Endothelial cell of umbilical vein (primary cell): Measurements from ENCODE around the gene PLSCR1. TPM values are rescaled to one million over a fixed set of nuclear protein-coding genes. Genes with fewer than 3 reads are reported as not detected.

ENCODE experiments used
- BruUV-seq: library from RNA; stranded (reverse); fragments of 400-500 nt; replicated peaks from 2 replicates; lab custom pipeline; 2021; lab: Mats Ljungman, UMichigan
- CTCF ChIA-PET: fragments of 300-600, 350-600 bp; sonication (Branson Sonifier 250); formaldehyde crosslinking; loops from one replicate; lab custom pipeline; 2021; ENCODE audit warnings: antibody characterized with exemption, inconsistent platforms; lab: Charles Lee
- POLR2A ChIA-PET: fragments of 300-600, 350-600 bp; sonication (Branson Sonifier 250); formaldehyde crosslinking; loops from one replicate; lab custom pipeline; 2021; ENCODE audit warnings: antibody characterized with exemption, inconsistent platforms; lab: Charles Lee
- DNase-seq: peaks from one replicate; pipeline ENCODE4 v3.0.0-alpha.2; 2011; ENCODE audit warnings: low read depth, low spot score
- FAIRE-seq: peaks from 2 replicates; lab custom pipeline; 2011; peaks lifted over from hg19 to GRCh38; lab: Jason Lieb, UNC
- H2AFZ ChIP-seq: 2 replicates; pipeline ENCODE4 v1.6.0; 2012; ENCODE audit warnings: low read depth, low read length, control low read depth, inconsistent platforms
- H3K27ac ChIP-seq: 2 replicates; pipeline ENCODE4 v1.5.1; 2011; ENCODE audit warnings: low read depth, mild to moderate bottlenecking, control low read depth, low read length, moderate library complexity; ENCODE audit not compliant: insufficient read depth
- H3K27me3 ChIP-seq, 2 experiments: 2 replicates each; pipeline versions ENCODE4 v1.6.0 to v1.6.1; 2011; ENCODE audit warnings: low read length in 2 of 2, mixed read lengths in 1 of 2; ENCODE audit not compliant: control insufficient read depth in 2 of 2, insufficient read depth in 2 of 2
- H3K36me3 ChIP-seq, 2 experiments: 2 replicates in 1 of 2; 3 replicates in 1 of 2; pipeline ENCODE4 v1.5.1; 2011; ENCODE audit warnings: low read length in 2 of 2, mild to moderate bottlenecking in 1 of 2, moderate library complexity in 1 of 2; ENCODE audit not compliant: control insufficient read depth in 2 of 2, insufficient read depth in 2 of 2; ENCODE audit errors: extremely low read depth in 1 of 2
- H3K4me1 ChIP-seq: 3 replicates; pipeline ENCODE4 v1.5.1; 2011; ENCODE audit warnings: mild to moderate bottlenecking, low read length; ENCODE audit not compliant: control insufficient read depth, insufficient read depth; ENCODE audit errors: extremely low read depth
- H3K4me2 ChIP-seq: 2 replicates; pipeline ENCODE4 v1.6.1; 2011; ENCODE audit warnings: low read length, control low read depth, mixed read lengths; ENCODE audit not compliant: insufficient read depth
- H3K4me3 ChIP-seq, 3 experiments: fragments of 200-600 bp in 1 of 3; sonication (generic), shearing (Covaris generic) in 1 of 3; replicated peaks in 1 of 3; 2 replicates each; pipeline ENCODE4 v1.5.1; 2011 to 2016; ENCODE audit warnings: control low read depth in 3 of 3, low read length in 3 of 3, mild to moderate bottlenecking in 2 of 3, inconsistent platforms in 1 of 3, low read depth in 1 of 3, moderate library complexity in 1 of 3; ENCODE audit not compliant: insufficient read depth in 1 of 3
- H3K79me2 ChIP-seq: 2 replicates; pipeline ENCODE4 v1.6.0; 2012; ENCODE audit warnings: low read length, inconsistent platforms; ENCODE audit not compliant: control insufficient read depth, insufficient read depth
- H3K9ac ChIP-seq: replicated peaks from 2 replicates; pipeline ENCODE3; 2011; ENCODE audit warnings: low read length, control low read depth; ENCODE audit not compliant: insufficient read depth; ENCODE audit errors: extremely low read depth
- H3K9me1 ChIP-seq: replicated peaks from 3 replicates; pipeline ENCODE4 v1.6.0; 2011; ENCODE audit warnings: mild to moderate bottlenecking, low read length; ENCODE audit not compliant: control insufficient read depth, insufficient read depth; ENCODE audit errors: extremely low read depth
- H3K9me3 ChIP-seq: replicated peaks from 2 replicates; pipeline ENCODE4 v1.5.1; 2012; ENCODE audit warnings: low read length, inconsistent platforms; ENCODE audit not compliant: control insufficient read depth, insufficient read depth
- H4K20me1 ChIP-seq: replicated peaks from 2 replicates; pipeline ENCODE3; 2011; ENCODE audit warnings: mild to moderate bottlenecking, low read length; ENCODE audit not compliant: control insufficient read depth, insufficient read depth; ENCODE audit errors: extremely low read depth
- EZH2 ChIP-seq: IDR thresholded peaks from 2 replicates; pipeline ENCODE4 v1.6.1; 2012; ENCODE audit warnings: borderline replicate concordance, low read depth, mild to moderate bottlenecking, moderate library complexity, low read length, inconsistent platforms; ENCODE audit not compliant: severe bottlenecking
- FOS ChIP-seq: IDR thresholded peaks from 2 replicates; pipeline ENCODE4 v1.6.1; 2011; ENCODE audit warnings: mild to moderate bottlenecking, low read length, moderate library complexity, borderline replicate concordance; ENCODE audit not compliant: insufficient read depth
- GATA2 ChIP-seq: IDR thresholded peaks from 2 replicates; pipeline ENCODE4 v1.7.0; 2011; ENCODE audit warnings: low read depth, mild to moderate bottlenecking, moderate library complexity, mixed read lengths, low read length; ENCODE audit not compliant: insufficient read length, insufficient read depth
- JUN ChIP-seq: IDR thresholded peaks from 2 replicates; pipeline ENCODE4 v1.6.1; 2011; ENCODE audit warnings: borderline replicate concordance, low read depth; ENCODE audit not compliant: insufficient read length, insufficient read depth
- MYC ChIP-seq: IDR thresholded peaks from one replicate; pipeline ENCODE4 v1.6.1; 2011; ENCODE audit warnings: mild to moderate bottlenecking, low read depth, low read length
- POLR2A ChIP-seq: IDR thresholded peaks from 2 replicates; pipeline ENCODE4 v1.6.1; 2012; ENCODE audit warnings: low read depth, mild to moderate bottlenecking, control low read depth, low read length
- POLR2AphosphoS5 ChIP-seq: IDR thresholded peaks from 2 replicates; pipeline ENCODE4 v1.6.1; 2012; ENCODE audit warnings: low read depth, mild to moderate bottlenecking, control low read depth, low read length, moderate library complexity; ENCODE audit not compliant: insufficient read depth
- dilution Hi-C: fragments of 300-500 bp; cut with MboI; formaldehyde crosslinking; loops from one replicate; pipeline ENCODE4 v1.15.0; 2019; ENCODE audit warnings: low sequenced_read_pairs; ENCODE audit not compliant: extremely low pct_ligation_motif_present
- intact Hi-C: fragments of 100-400 bp; cut with micrococcal nuclease; formaldehyde crosslinking; loops from one replicate; pipeline ENCODE4 v1.10.0; 2022
- polyA plus RNA-seq, 4 experiments: library from polyadenylated mRNA; depleted of rRNA in 3 of 4; stranded (reverse) in 3 of 4; unstranded in 1 of 4; fragments of >200 nt; gene quantifications; 2 replicates each; pipeline versions ENCODE4 v1.2.1 to v1.2.3, GENCODE V29; 2011 to 2012; ENCODE audit warnings: missing spikeins in 1 of 4
- total RNA-seq: library from RNA; stranded (reverse); gene quantifications from 2 replicates; pipeline ENCODE4 v1.2.3, GENCODE V29; 2021
- TF ChIP-seq, protein P1 (sequence below): IDR thresholded peaks from 2 replicates; pipeline ENCODE4 v1.6.1; 2011; ENCODE audit not compliant: insufficient read depth, insufficient read length
- TF ChIP-seq, protein P2 (sequence below), 2 donors: IDR thresholded peaks; 1 replicate in 1 of 2; 2 replicates in 1 of 2; pipeline ENCODE4 v1.5.1; 2011; ENCODE audit warnings: low read length in 2 of 2, mild to moderate bottlenecking in 2 of 2, moderate library complexity in 2 of 2, control low read depth in 1 of 2, inconsistent platforms in 1 of 2, low read depth in 1 of 2; ENCODE audit not compliant: insufficient read depth in 1 of 2; ENCODE audit errors: extremely low read depth in 1 of 2

The PLSCR1 gene
- total and polyA plus RNA-seq, 2 donors (not counting 3 experiments of a cell fraction or from before 2014, with no cell fraction given): 53.2 to 78.7 TPM

DNA sequence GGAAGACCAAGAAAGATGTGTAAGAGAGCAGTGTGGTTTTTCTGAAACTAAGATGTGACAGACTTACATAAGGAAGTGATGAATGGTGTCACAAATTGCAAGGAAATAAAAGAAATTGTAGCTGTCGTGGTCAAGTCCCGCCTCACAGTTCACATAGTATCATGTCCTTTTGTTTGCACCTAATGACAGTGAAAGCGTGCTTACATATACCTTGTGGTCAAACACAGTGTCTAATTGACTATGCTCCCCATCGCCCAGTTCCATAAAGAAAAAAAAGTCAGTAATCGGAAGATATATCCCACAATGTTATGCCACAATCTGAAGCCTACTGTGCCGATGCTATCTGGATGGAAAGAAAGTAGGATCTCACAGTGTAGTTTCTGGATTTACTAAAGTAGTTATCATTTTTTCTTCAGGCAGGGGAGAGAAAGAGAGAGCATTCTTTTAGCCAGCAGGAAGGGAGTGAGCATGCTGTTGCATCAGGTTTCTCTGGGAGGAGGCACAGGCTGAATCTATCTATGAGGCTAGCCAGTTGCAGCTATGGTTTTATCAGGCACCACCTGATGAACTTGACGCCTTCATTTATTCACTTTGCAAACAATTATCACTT, 9.8 kb upstream of the PLSCR1 start:
- Histone ChIP-seq H3K9ac (no peak overlapping the region), H3K36me3 (no peaks in the 10 kb centered on the region), H3K27ac (no peak overlapping the region), H3K27me3 (no peaks in the 10 kb centered on the region), H3K9me1 (no peaks in the 10 kb centered on the region), H4K20me1 (no peaks in the 10 kb centered on the region), H3K4me3 (no peak overlapping the region), H2AFZ (no peak overlapping the region), H3K9me3 (no peaks in the 10 kb centered on the region), H3K4me1 (no peaks in the 10 kb centered on the region), H3K4me2 (no peak overlapping the region), H3K79me2 (no peaks in the 10 kb centered on the region)
- TF ChIP-seq MYC (no peak), EZH2 (no peak), FOS (no peak), JUN (no peak), GATA2 (no peak), POLR2A (no peak), POLR2AphosphoS5 (no peak)
- TF ChIP-seq, protein P1, sequence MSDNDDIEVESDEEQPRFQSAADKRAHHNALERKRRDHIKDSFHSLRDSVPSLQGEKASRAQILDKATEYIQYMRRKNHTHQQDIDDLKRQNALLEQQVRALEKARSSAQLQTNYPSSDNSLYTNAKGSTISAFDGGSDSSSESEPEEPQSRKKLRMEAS: no peak
- TF ChIP-seq, protein P2, sequence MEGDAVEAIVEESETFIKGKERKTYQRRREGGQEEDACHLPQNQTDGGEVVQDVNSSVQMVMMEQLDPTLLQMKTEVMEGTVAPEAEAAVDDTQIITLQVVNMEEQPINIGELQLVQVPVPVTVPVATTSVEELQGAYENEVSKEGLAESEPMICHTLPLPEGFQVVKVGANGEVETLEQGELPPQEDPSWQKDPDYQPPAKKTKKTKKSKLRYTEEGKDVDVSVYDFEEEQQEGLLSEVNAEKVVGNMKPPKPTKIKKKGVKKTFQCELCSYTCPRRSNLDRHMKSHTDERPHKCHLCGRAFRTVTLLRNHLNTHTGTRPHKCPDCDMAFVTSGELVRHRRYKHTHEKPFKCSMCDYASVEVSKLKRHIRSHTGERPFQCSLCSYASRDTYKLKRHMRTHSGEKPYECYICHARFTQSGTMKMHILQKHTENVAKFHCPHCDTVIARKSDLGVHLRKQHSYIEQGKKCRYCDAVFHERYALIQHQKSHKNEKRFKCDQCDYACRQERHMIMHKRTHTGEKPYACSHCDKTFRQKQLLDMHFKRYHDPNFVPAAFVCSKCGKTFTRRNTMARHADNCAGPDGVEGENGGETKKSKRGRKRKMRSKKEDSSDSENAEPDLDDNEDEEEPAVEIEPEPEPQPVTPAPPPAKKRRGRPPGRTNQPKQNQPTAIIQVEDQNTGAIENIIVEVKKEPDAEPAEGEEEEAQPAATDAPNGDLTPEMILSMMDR (IDR thresholded peaks at IDR 0.05; ENCODE audit: extremely low read depth in 1 of 2, insufficient read depth in 1 of 2, low read depth in 1 of 2, low read length in 2 of 2): no peak
- FAIRE-seq: no peak
- CTCF ChIA-PET: interaction anchor here (1.2 kb wide), 1 partner anchor 11 kb away, joined by 3 read pairs; no protein-coding TSS in a partner anchor
- intact Hi-C loops (no loop called here), dilution Hi-C loops (no loop called here)
- BruUV-seq: no TSS peak
- POLR2A ChIA-PET: no interaction called here
- DNase-seq: no peak
